K562 (cell line): Measurements from ENCODE around the gene ATP5PD. TPM values are rescaled to one million over a fixed set of nuclear protein-coding genes. Genes with fewer than 3 reads are reported as not detected.

Experiments used
- ADNP ChIP-seq: fragments of 200-800 bp; sonication (Bioruptor generic); IDR thresholded peaks from 2 replicates; pipeline ENCODE4 v1.6.1; 2016; ENCODE audit warnings: missing genetic modification characterization, missing compliant biosample characterization
- AFF1 ChIP-seq, 2 experiments: fragments of 450-650 bp; IDR thresholded peaks; 2 replicates each; pipeline ENCODE4 v1.6.1; 2018; ENCODE audit warnings: mild to moderate bottlenecking in 2 of 2, low read depth in 1 of 2; ENCODE audit not compliant: partially characterized antibody in 2 of 2
- ATF3 ChIP-seq, 2 experiments: fragments of 450-650 bp in 1 of 2; sonication (generic) in 1 of 2; formaldehyde crosslinking in 1 of 2; IDR thresholded peaks in 1 of 2; conservative IDR thresholded peaks in 1 of 2; 2 replicates each; pipeline versions ENCODE4 v1.6.1 to v1.8.1; 2016 to 2023; ENCODE audit warnings: mild to moderate bottlenecking in 2 of 2, moderate library complexity in 2 of 2, inconsistent platforms in 1 of 2, missing genetic modification reagents in 1 of 2
- CCNT2 ChIP-seq: IDR thresholded peaks from 2 replicates; pipeline ENCODE4 v1.6.1; 2011; ENCODE audit warnings: borderline replicate concordance, low read depth, mild to moderate bottlenecking, moderate library complexity, mixed read lengths, low read length; ENCODE audit not compliant: insufficient read length; ENCODE audit errors: extremely low read depth
- FOXP1 ChIP-seq: sonication (generic); formaldehyde crosslinking; IDR thresholded peaks from 2 replicates; pipeline ENCODE4 v1.8.0; 2022; ENCODE audit warnings: mild to moderate bottlenecking, missing genetic modification reagents
- MEIS2 ChIP-seq: fragments of 450-650 bp; IDR thresholded peaks from 2 replicates; pipeline ENCODE4 v1.6.1; 2014; ENCODE audit warnings: mild to moderate bottlenecking; ENCODE audit not compliant: partially characterized antibody
- PML ChIP-seq: IDR thresholded peaks from 2 replicates; pipeline ENCODE4 v1.6.1; 2012; ENCODE audit warnings: low read length, inconsistent platforms
- RBM34 ChIP-seq: fragments of 200-400 bp; formaldehyde crosslinking; IDR thresholded peaks from 2 replicates; pipeline ENCODE4 v1.6.1; 2018; ENCODE audit warnings: low read length, borderline replicate concordance; ENCODE audit not compliant: insufficient read depth
- TCF7 ChIP-seq: sonication (generic); IDR thresholded peaks from 2 replicates; pipeline ENCODE4 v1.6.1; 2016; ENCODE audit warnings: antibody characterized with exemption, borderline replicate concordance
- ZEB2 ChIP-seq: fragments of 450-650 bp; IDR thresholded peaks from 2 replicates; pipeline ENCODE4 v1.6.1; 2016
- ZNF785 ChIP-seq: fragments of 250-450 bp; sonication (Bioruptor Pico); IDR thresholded peaks from 2 replicates; pipeline ENCODE4 v1.4.0; 2020; ENCODE audit warnings: mild to moderate bottlenecking
- polyA plus RNA-seq, 8 experiments: library from polyadenylated mRNA; depleted of rRNA in 4 of 8; stranded (reverse) in 5 of 8; unstranded in 3 of 8; fragments of >200 nt; fragmentation: Nextera tagmentation in 2 of 8; fragmentation: Illumina TruSeq in 1 of 8; extraction: Ambion mirVana in 2 of 8; extraction: Trizol in 1 of 8; gene quantifications; 2 replicates each; pipeline versions ENCODE4 v1.2.1 to v1.2.3, GENCODE V29; 2011 to 2014; ENCODE audit warnings: inconsistent platforms in 1 of 8, missing spikeins in 1 of 8
- total RNA-seq, 7 experiments: library from RNA; depleted of rRNA in 6 of 7; stranded (reverse); fragments of >200 nt in 6 of 7; fragmentation: Illumina TruSeq in 2 of 7; extraction: Trizol in 2 of 7; gene quantifications; 2 replicates each; pipeline versions ENCODE4 v1.2.1 to v1.2.3, GENCODE V29; 2011 to 2021; ENCODE audit warnings: low replicate concordance in 1 of 7
- TF ChIP-seq, protein P1 (sequence below): sonication (generic); formaldehyde crosslinking; IDR thresholded peaks from 2 replicates; pipeline ENCODE4 v1.8.0; 2023; ENCODE audit warnings: mild to moderate bottlenecking, missing genetic modification reagents
- TF ChIP-seq, protein P2 (sequence below): sonication (generic); formaldehyde crosslinking; IDR thresholded peaks from 2 replicates; pipeline ENCODE4 v1.8.1; 2023; ENCODE audit warnings: mild to moderate bottlenecking, missing genetic modification reagents

The ATP5PD gene
- total and polyA plus RNA-seq, 9 of the 15 experiments (the other 6 are each of a cell fraction or from before 2014, with no cell fraction given), result 271 to 828 (median 432) TPM

DNA sequence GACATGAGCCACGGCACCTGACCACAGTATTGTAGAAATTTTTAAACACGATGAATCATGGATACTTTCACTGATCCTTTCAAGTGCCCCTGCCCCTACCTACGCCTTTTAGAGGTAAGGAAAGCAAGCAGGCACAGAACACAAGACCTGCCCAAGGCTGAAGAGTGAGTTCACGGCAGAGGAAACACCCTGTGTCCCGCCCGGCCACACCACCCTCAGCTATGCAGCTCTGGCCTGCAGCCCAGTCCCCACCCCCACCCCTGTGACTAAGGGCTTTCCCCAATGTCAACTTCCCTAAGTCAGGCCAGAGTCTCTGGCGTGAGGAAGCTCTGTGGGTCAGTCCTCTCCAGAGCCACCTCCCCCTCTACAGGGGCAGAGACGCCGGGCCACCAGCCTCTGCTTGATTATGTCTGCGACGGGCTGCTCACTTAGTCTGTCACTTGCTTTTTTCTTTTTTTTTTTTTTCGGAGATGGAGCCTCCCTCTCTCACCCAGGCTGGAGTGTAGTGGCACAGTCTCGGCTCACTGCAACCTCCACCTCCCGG is 49.4 kb upstream of the ATP5PD start (continued):
- TF ChIP-seq, protein P1, sequence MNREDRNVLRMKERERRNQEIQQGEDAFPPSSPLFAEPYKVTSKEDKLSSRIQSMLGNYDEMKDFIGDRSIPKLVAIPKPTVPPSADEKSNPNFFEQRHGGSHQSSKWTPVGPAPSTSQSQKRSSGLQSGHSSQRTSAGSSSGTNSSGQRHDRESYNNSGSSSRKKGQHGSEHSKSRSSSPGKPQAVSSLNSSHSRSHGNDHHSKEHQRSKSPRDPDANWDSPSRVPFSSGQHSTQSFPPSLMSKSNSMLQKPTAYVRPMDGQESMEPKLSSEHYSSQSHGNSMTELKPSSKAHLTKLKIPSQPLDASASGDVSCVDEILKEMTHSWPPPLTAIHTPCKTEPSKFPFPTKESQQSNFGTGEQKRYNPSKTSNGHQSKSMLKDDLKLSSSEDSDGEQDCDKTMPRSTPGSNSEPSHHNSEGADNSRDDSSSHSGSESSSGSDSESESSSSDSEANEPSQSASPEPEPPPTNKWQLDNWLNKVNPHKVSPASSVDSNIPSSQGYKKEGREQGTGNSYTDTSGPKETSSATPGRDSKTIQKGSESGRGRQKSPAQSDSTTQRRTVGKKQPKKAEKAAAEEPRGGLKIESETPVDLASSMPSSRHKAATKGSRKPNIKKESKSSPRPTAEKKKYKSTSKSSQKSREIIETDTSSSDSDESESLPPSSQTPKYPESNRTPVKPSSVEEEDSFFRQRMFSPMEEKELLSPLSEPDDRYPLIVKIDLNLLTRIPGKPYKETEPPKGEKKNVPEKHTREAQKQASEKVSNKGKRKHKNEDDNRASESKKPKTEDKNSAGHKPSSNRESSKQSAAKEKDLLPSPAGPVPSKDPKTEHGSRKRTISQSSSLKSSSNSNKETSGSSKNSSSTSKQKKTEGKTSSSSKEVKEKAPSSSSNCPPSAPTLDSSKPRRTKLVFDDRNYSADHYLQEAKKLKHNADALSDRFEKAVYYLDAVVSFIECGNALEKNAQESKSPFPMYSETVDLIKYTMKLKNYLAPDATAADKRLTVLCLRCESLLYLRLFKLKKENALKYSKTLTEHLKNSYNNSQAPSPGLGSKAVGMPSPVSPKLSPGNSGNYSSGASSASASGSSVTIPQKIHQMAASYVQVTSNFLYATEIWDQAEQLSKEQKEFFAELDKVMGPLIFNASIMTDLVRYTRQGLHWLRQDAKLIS (CRISPR knock-in tag), result no peak
- peak; percentile 22; the same call in 1 of the 2 replicates for TF ChIP-seq PML
- TF ChIP-seq ADNP (tag), result 0 out of 2 replicates have a peak, but pooled peaks have one; percentile 21
- TF ChIP-seq AFF1 (IDR thresholded peaks at IDR 0.05; ENCODE audit: low read depth in 1 of 2, partially characterized antibody in 2 of 2), result peak in 1 of 2 experiments; percentile 47
- TF ChIP-seq FOXP1, result no peak
- TF ChIP-seq MEIS2, result peak; percentile 16
- TF ChIP-seq ZEB2, result peak; percentile 37; the same call in 1 of the 2 replicates
- TF ChIP-seq RBM34, result no peak
- TF ChIP-seq ZNF785, result no peak
- TF ChIP-seq, protein P2, sequence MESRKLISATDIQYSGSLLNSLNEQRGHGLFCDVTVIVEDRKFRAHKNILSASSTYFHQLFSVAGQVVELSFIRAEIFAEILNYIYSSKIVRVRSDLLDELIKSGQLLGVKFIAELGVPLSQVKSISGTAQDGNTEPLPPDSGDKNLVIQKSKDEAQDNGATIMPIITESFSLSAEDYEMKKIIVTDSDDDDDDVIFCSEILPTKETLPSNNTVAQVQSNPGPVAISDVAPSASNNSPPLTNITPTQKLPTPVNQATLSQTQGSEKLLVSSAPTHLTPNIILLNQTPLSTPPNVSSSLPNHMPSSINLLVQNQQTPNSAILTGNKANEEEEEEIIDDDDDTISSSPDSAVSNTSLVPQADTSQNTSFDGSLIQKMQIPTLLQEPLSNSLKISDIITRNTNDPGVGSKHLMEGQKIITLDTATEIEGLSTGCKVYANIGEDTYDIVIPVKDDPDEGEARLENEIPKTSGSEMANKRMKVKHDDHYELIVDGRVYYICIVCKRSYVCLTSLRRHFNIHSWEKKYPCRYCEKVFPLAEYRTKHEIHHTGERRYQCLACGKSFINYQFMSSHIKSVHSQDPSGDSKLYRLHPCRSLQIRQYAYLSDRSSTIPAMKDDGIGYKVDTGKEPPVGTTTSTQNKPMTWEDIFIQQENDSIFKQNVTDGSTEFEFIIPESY (CRISPR knock-in tag), result no peak
- peak; percentile 34; the same call in 1 of the 2 replicates for TF ChIP-seq ATF3 (IDR thresholded peaks at IDR 0.05)
- no peak for TF ChIP-seq ATF3 (CRISPR knock-in tag; conservative IDR thresholded peaks at IDR 0.05)
- TF ChIP-seq CCNT2, result peak; percentile 73
- TF ChIP-seq TCF7, result 0 out of 2 replicates have a peak, but pooled peaks have one; percentile 30
